B cell (primary cell): ENCODE measurements around the gene NBPF8. TPM values are rescaled to one million over a fixed set of nuclear protein-coding genes. Genes with fewer than 3 reads are reported as not detected.
"Not testable (repeated sequence)": the region's sequence is repeated elsewhere in the genome, so short reads cannot be mapped to it uniquely, and the experiment has no call there.

ENCODE experiments used
- ATAC-seq: fragments of 200-7000 bp; cut with Tn5 transposase; one replicate; pipeline ENCODE4 v1.10.0; 2021; ENCODE audit warnings: low read depth, mild to moderate bottlenecking, moderate number of reproducible peaks, moderate library complexity
- CTCF ChIA-PET: fragments of 350-600 bp; sonication (Branson Sonifier 250); formaldehyde crosslinking; loops from one replicate; lab custom pipeline; 2021; ENCODE audit warnings: antibody characterized with exemption, inconsistent platforms; lab: Charles Lee
- POLR2A ChIA-PET: fragments of 350-600 bp; sonication (Branson Sonifier 250); formaldehyde crosslinking; loops from one replicate; lab custom pipeline; 2021; ENCODE audit warnings: antibody characterized with exemption; lab: Charles Lee
- DNase-seq: peaks from one replicate; pipeline ENCODE4 v3.0.0; 2013
- H2AFZ ChIP-seq: 2 replicates; pipeline ENCODE4 v1.6.1; 2012; ENCODE audit warnings: mild to moderate bottlenecking, low read depth, low read length; ENCODE audit not compliant: insufficient read depth, poor library complexity, severe bottlenecking
- H3K27ac ChIP-seq, 2 donors: 1 replicate in 1 of 2; 2 replicates in 1 of 2; pipeline ENCODE4 v1.5.1; 2012 to 2013; ENCODE audit warnings: low read length in 2 of 2, mild to moderate bottlenecking in 2 of 2, moderate library complexity in 1 of 2
- H3K27me3 ChIP-seq, 4 experiments: fragments of 200-600 bp in 1 of 4; sonication (generic) in 1 of 4; replicated peaks in 1 of 4; 1 replicate in 2 of 4; 2 replicates in 2 of 4; pipeline versions ENCODE4 v1.6.1 to v1.7.0; 2013 to 2016; ENCODE audit warnings: low read length in 3 of 4, mild to moderate bottlenecking in 2 of 4, mixed read lengths in 1 of 4, moderate library complexity in 1 of 4; ENCODE audit not compliant: insufficient read depth in 4 of 4, control insufficient read depth in 3 of 4; ENCODE audit errors: control extremely low read depth in 1 of 4
- H3K36me3 ChIP-seq, 2 experiments: replicated peaks in 1 of 2; 1 replicate in 1 of 2; 2 replicates in 1 of 2; pipeline versions ENCODE4 v1.6.1 to v1.7.1; 2013; ENCODE audit warnings: low read length in 1 of 2; ENCODE audit not compliant: insufficient read depth in 2 of 2, control insufficient read depth in 1 of 2; ENCODE audit errors: control extremely low read depth in 1 of 2, extremely low read depth in 1 of 2
- H3K4me1 ChIP-seq, 2 donors: fragments of 200-600 bp in 1 of 2; sonication (generic) in 1 of 2; 1 replicate in 1 of 2; 2 replicates in 1 of 2; pipeline versions ENCODE4 v1.5.1 to v1.6.1; 2013 to 2017; ENCODE audit warnings: low read length in 2 of 2; ENCODE audit not compliant: control insufficient read depth in 2 of 2, insufficient read depth in 2 of 2
- H3K4me2 ChIP-seq: replicated peaks from 2 replicates; pipeline ENCODE3; 2012; ENCODE audit warnings: mild to moderate bottlenecking, low read depth, low read length; ENCODE audit not compliant: poor library complexity, severe bottlenecking
- H3K4me3 ChIP-seq, 5 experiments: fragments of 200-600 bp in 1 of 5; sonication (generic) in 1 of 5; 1 replicate in 3 of 5; 2 replicates in 2 of 5; pipeline versions ENCODE4 v1.5.1 to v1.7.0; 2011 to 2016; ENCODE audit warnings: low read length in 4 of 5, mild to moderate bottlenecking in 4 of 5, low read depth in 2 of 5, control low read depth in 1 of 5, moderate library complexity in 1 of 5; ENCODE audit not compliant: insufficient read depth in 1 of 5; ENCODE audit errors: control extremely low read depth in 1 of 5, extremely low read depth in 1 of 5
- H3K79me2 ChIP-seq: fragments of 200-600 bp; sonication (generic); one replicate; pipeline ENCODE4 v1.6.0; 2016; ENCODE audit warnings: low read length; ENCODE audit not compliant: control insufficient read depth, insufficient read depth
- H3K9ac ChIP-seq: fragments of 200-600 bp; sonication (generic); 2 replicates; pipeline ENCODE4 v1.6.1; 2017; ENCODE audit warnings: mild to moderate bottlenecking, low read length, moderate library complexity
- H3K9me3 ChIP-seq, 3 donors: one replicate each; pipeline versions ENCODE4 v1.6.1 to v1.7.1; 2013; ENCODE audit warnings: low read length in 2 of 3; ENCODE audit not compliant: control insufficient read depth in 2 of 3, insufficient read depth in 1 of 3; ENCODE audit errors: control extremely low read depth in 1 of 3
- H4K20me1 ChIP-seq: 2 replicates; pipeline ENCODE4 v1.6.0; 2012; ENCODE audit warnings: mild to moderate bottlenecking, low read length; ENCODE audit not compliant: insufficient read depth, control insufficient read depth, poor library complexity, severe bottlenecking
- H3K27ac Mint-ChIP-seq: one replicate; pipeline ENCODE4 v1.8.0; 2021; ENCODE audit warnings: mixed read lengths
- H3K27me3 Mint-ChIP-seq: one replicate; pipeline ENCODE4 v1.8.0; 2021; ENCODE audit warnings: mixed read lengths
- H3K4me1 Mint-ChIP-seq: one replicate; pipeline ENCODE4 v1.8.0; 2021; ENCODE audit warnings: mixed read lengths
- H3K4me3 Mint-ChIP-seq: one replicate; pipeline ENCODE4 v1.8.0; 2021; ENCODE audit warnings: mixed read lengths
- H3K9me3 Mint-ChIP-seq: one replicate; pipeline ENCODE4 v1.8.0; 2022; ENCODE audit warnings: mixed read lengths; ENCODE audit not compliant: insufficient read depth
- WGBS: methylation state at CpG from one replicate; pipeline ENCODE4 v1.1.5; 2013; ENCODE audit warnings: missing lambda C conversion rate; ENCODE audit not compliant: insufficient coverage; 5-methylcytosine and 5-hydroxymethylcytosine counted together
- intact Hi-C: fragments of 100-400 bp; cut with micrococcal nuclease; formaldehyde crosslinking; loops from one replicate; pipeline ENCODE4 v1.10.0; 2022
- polyA minus RNA-seq: library from RNA; depleted of rRNA, polyadenylated mRNA; stranded (reverse); fragments of >200 nt; gene quantifications from 2 replicates; pipeline ENCODE4 v1.2.3, GENCODE V29; 2012
- polyA plus RNA-seq: library from polyadenylated mRNA; depleted of rRNA; stranded (reverse); fragments of >200 nt; gene quantifications from 2 replicates; pipeline ENCODE4 v1.2.3, GENCODE V29; 2012
- total RNA-seq, 2 donors: library from RNA; stranded (reverse); fragments of 120-200 nt in 1 of 2; gene quantifications; 1 replicate in 1 of 2; 2 replicates in 1 of 2; pipeline versions ENCODE4 v1.2.3 to v1.2.4, GENCODE V29; 2013 to 2022

The NBPF8 gene
- total RNA-seq = 35.6 and 37.8 TPM in 2 replicates
- 24.2 TPM for total RNA-seq (2013)
- 20.9 and 30.8 TPM in 2 replicates for polyA plus RNA-seq
- 9.6 and 16.1 TPM in 2 replicates for polyA minus RNA-seq

GRCh38 chr1:120414911-120415480 lies at the start of gene NBPF8:
TSS of gene NBPF8 (plus strand) at chr1:120415035. CDS start at chr1:120436523, 21,488 bp downstream.
- Mint-ChIP-seq H3K27ac (peak within 1 kb of the TSS; percentile 94), H3K4me3 (peak within 1 kb of the TSS; percentile 94)
- H3K27me3 Mint-ChIP-seq, H3K9me3 ChIP-seq, H3K9me3 Mint-ChIP-seq, H3K27me3 ChIP-seq, H3K27ac ChIP-seq, intact Hi-C loops, H3K79me2 ChIP-seq, H4K20me1 ChIP-seq, H3K36me3 ChIP-seq, POLR2A ChIA-PET, H3K4me1 Mint-ChIP-seq, H3K4me1 ChIP-seq, CTCF ChIA-PET: not testable (repeated sequence)
- ATAC-seq = peak; percentile 96
- whole genome bisulfite sequencing = 0% methylated on average over 10 of the region's 64 CpGs
- H3K9ac ChIP-seq = peak within 1 kb of the TSS; percentile 64
- H3K4me2 ChIP-seq = peak within 1 kb of the TSS; percentile 63
- peak within 1 kb of the TSS; percentile 60 for H2AFZ ChIP-seq
- DNase-seq = peak; percentile 70
- H3K4me3 ChIP-seq = peak within 1 kb of the TSS in 4 of 5 experiments; percentile 40 to 62 (median 54)

- H3K27ac ChIP-seq, H4K20me1 ChIP-seq, H3K9me3 ChIP-seq, intact Hi-C loops, H3K27ac Mint-ChIP-seq, DNase-seq, H2AFZ ChIP-seq, H3K4me1 ChIP-seq, H3K27me3 Mint-ChIP-seq, H3K4me1 Mint-ChIP-seq, H3K79me2 ChIP-seq, H3K9ac ChIP-seq, H3K9me3 Mint-ChIP-seq, H3K36me3 ChIP-seq, POLR2A ChIA-PET, H3K4me2 ChIP-seq, H3K4me3 ChIP-seq, ATAC-seq, H3K4me3 Mint-ChIP-seq, CTCF ChIA-PET, H3K27me3 ChIP-seq: not testable (repeated sequence)
- no CpG with 5 or more reads among the region's 6 CpGs for WGBS
These were observed 47.1 kb upstream of the NBPF8 start for GRCh38 chr1:120367709-120368108.

DNA sequence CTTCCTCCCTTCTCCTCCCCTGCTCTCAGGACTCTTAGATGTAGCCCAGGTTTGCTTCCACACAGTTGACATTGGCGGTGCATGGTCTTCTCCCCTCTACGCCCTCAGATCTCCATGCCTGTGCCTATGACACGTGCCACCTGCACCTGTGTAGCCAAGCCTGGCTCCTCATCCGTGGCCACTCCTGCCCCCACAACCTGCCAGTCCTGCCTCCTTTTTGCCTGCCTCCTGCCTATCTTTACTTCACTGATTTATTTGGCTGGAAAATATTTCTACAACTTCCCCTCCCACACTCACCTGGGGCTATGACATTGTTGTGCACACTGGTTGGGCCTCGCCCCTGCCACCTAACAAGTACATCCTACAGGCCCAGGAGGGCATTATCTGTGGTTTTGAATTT lies 28.2 kb upstream of the NBPF8 start:
- POLR2A ChIA-PET, H3K36me3 ChIP-seq, H4K20me1 ChIP-seq, H3K9me3 ChIP-seq, ATAC-seq, DNase-seq, H3K4me1 ChIP-seq, H3K27ac ChIP-seq, intact Hi-C loops, H3K4me1 Mint-ChIP-seq, H3K27ac Mint-ChIP-seq, H3K9me3 Mint-ChIP-seq, CTCF ChIA-PET, H3K79me2 ChIP-seq, H2AFZ ChIP-seq, H3K4me2 ChIP-seq, H3K4me3 ChIP-seq, H3K9ac ChIP-seq, H3K4me3 Mint-ChIP-seq, H3K27me3 ChIP-seq, H3K27me3 Mint-ChIP-seq: not testable (repeated sequence)
- WGBS = 96% methylated on average over 4 of the region's 5 CpGs
